Calu3 (cell line): ENCODE results near the gene FA2H. TPM values are rescaled to one million over a fixed set of nuclear protein-coding genes. Genes with fewer than 3 reads are reported as not detected.

Source experiments
- BruUV-seq: library from RNA; stranded (reverse); fragments of 400-500 nt; replicated peaks from 2 replicates; lab custom pipeline; 2021; lab: Mats Ljungman, UMichigan
- CTCF ChIA-PET: fragments of 300-600 bp; sonication (Branson Sonifier 250); formaldehyde crosslinking; loops from one replicate; lab custom pipeline; 2022; ENCODE audit warnings: antibody characterized with exemption; lab: Charles Lee
- DNase-seq: peaks from one replicate; pipeline ENCODE4 v3.0.0; 2022
- H3K27ac Mint-ChIP-seq: one replicate; pipeline ENCODE4 v1.8.0; 2022; ENCODE audit warnings: mixed read lengths; ENCODE audit not compliant: unreplicated experiment
- H3K27me3 Mint-ChIP-seq: one replicate; pipeline ENCODE4 v1.8.0; 2022; ENCODE audit warnings: mixed read lengths; ENCODE audit not compliant: unreplicated experiment
- H3K36me3 Mint-ChIP-seq: one replicate; pipeline ENCODE4 v1.8.0; 2022; ENCODE audit warnings: mild to moderate bottlenecking, moderate library complexity, mixed read lengths; ENCODE audit not compliant: insufficient read depth, unreplicated experiment
- H3K4me1 Mint-ChIP-seq: one replicate; pipeline ENCODE4 v1.8.0; 2022; ENCODE audit warnings: mild to moderate bottlenecking, low read depth, mixed read lengths; ENCODE audit not compliant: unreplicated experiment
- H3K4me3 Mint-ChIP-seq: one replicate; pipeline ENCODE4 v1.8.0; 2022; ENCODE audit warnings: mild to moderate bottlenecking, low read depth, moderate library complexity, mixed read lengths; ENCODE audit not compliant: unreplicated experiment
- H3K9me3 Mint-ChIP-seq: one replicate; pipeline ENCODE4 v1.8.0; 2022; ENCODE audit warnings: low read depth, mixed read lengths; ENCODE audit not compliant: unreplicated experiment
- intact Hi-C: fragments of 100-400 bp; cut with micrococcal nuclease; formaldehyde crosslinking; loops from one replicate; pipeline ENCODE4 v1.10.0; 2022; ENCODE audit not compliant: unreplicated experiment
- total RNA-seq: library from RNA; stranded (reverse); gene quantifications from 2 replicates; pipeline ENCODE4 v1.2.3, GENCODE V29; 2022
- TF ChIP-seq, protein P1 (sequence below): fragments of 200-600 bp; IDR thresholded peaks from one replicate; pipeline ENCODE4 v1.8.0; 2022; ENCODE audit warnings: antibody characterized with exemption; ENCODE audit not compliant: unreplicated experiment

Gene FA2H
- total RNA-seq, 1 experiment from 2014 or later: 74.2 TPM

- CTCF ChIA-PET: interaction anchor here (0.9 to 2.8 kb wide), 12 partner anchors 12 to 225 kb away, joined by 3 to 20 read pairs (median 8); partner anchors contain the start of genes MLKL and ZNRF1
- DNase-seq: peak; percentile 48
- H3K27ac Mint-ChIP-seq: peak overlapping the region; percentile 94
- BruUV-seq: TSS peak; percentile 66
- peak overlapping the region; percentile 86 for H3K4me3 Mint-ChIP-seq
- TF ChIP-seq, protein P1, sequence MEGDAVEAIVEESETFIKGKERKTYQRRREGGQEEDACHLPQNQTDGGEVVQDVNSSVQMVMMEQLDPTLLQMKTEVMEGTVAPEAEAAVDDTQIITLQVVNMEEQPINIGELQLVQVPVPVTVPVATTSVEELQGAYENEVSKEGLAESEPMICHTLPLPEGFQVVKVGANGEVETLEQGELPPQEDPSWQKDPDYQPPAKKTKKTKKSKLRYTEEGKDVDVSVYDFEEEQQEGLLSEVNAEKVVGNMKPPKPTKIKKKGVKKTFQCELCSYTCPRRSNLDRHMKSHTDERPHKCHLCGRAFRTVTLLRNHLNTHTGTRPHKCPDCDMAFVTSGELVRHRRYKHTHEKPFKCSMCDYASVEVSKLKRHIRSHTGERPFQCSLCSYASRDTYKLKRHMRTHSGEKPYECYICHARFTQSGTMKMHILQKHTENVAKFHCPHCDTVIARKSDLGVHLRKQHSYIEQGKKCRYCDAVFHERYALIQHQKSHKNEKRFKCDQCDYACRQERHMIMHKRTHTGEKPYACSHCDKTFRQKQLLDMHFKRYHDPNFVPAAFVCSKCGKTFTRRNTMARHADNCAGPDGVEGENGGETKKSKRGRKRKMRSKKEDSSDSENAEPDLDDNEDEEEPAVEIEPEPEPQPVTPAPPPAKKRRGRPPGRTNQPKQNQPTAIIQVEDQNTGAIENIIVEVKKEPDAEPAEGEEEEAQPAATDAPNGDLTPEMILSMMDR: no peak
- peaks cover 25% of the 10 kb centered on the region for H3K4me1 Mint-ChIP-seq
- H3K9me3 Mint-ChIP-seq: no peaks in the 10 kb centered on the region
- H3K27me3 Mint-ChIP-seq: no peaks in the 10 kb centered on the region
- intact Hi-C loops: loop anchor here (1.0 to 5.0 kb wide), 4 partner anchors 29 to 65 kb away; no protein-coding TSS in a partner anchor
- H3K36me3 Mint-ChIP-seq: peaks cover 50% of the 10 kb centered on the region
These were observed 986 bp downstream of the FA2H start for GRCh38 chr16:74773446-74774222.

- H3K27me3 Mint-ChIP-seq: no peaks in the 10 kb centered on the region
- peaks cover 63% of the 10 kb centered on the region for H3K36me3 Mint-ChIP-seq
- CTCF ChIA-PET: interaction anchor here (1.5 kb wide), 1 partner anchor 87 kb away, joined by 3 read pairs; no protein-coding TSS in a partner anchor
- intact Hi-C loops: loop anchor here (5.0 kb wide), 1 partner anchor 41 kb away; no protein-coding TSS in a partner anchor
- TF ChIP-seq, protein P1: no peak
- peak overlapping the region; percentile 12 for H3K27ac Mint-ChIP-seq
- H3K4me1 Mint-ChIP-seq: peaks cover 35% of the 10 kb centered on the region
- peak overlapping the region; percentile 86 for H3K4me3 Mint-ChIP-seq
- H3K9me3 Mint-ChIP-seq: no peaks in the 10 kb centered on the region
- no TSS peak for BruUV-seq
- no peak for DNase-seq
These were observed 2.8 kb downstream of the FA2H start for GRCh38 chr16:74771656-74772315.

DNA sequence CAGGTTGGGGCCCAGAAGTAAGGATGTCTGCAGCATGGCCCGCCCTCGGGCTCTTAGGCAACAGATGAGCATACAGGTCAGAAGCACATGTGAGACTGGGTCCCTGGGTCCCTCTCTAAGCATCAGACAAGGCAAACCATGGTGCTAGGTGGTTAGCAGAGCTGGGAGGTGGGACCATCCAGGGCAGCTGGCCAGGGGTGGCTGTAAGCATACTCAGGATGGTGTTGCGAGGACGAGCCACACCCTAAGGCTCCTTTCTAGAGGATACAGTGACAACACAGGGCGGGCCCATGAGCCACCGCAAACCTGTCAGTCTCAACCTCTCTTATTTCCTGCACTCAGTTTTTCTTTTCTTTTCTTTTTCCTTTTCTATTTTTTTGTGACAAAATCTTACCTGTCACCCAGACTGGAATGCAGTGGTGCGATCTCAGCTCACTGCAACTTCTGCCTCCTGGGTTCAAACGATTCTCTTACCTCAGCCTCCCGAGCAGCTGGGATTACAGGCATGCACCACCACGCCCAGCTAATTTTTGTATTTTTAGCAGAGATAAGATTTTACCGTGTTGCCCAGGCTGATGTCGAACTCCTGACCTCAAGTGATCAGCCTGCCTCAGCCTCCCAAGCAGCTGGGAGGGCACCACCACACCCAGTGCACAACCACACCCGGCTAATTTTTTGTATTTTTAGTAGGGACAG, 3.6 kb downstream of the FA2H start:
- H3K4me3 Mint-ChIP-seq: peak overlapping the region; percentile 86
- TF ChIP-seq, protein P1: no peak
- no peak overlapping the region for H3K27ac Mint-ChIP-seq
- BruUV-seq: no TSS peak
- H3K36me3 Mint-ChIP-seq: peaks cover 68% of the 10 kb centered on the region
- no peak for DNase-seq
- no peaks in the 10 kb centered on the region for H3K9me3 Mint-ChIP-seq
- H3K4me1 Mint-ChIP-seq: peaks cover 35% of the 10 kb centered on the region
- CTCF ChIA-PET: interaction anchor here (0.9 kb wide), 1 partner anchor 11 kb away, joined by 3 read pairs; no protein-coding TSS in a partner anchor
- intact Hi-C loops: loop anchor here (5.0 kb wide), 1 partner anchor 41 kb away; no protein-coding TSS in a partner anchor
- no peaks in the 10 kb centered on the region for H3K27me3 Mint-ChIP-seq

DNA sequence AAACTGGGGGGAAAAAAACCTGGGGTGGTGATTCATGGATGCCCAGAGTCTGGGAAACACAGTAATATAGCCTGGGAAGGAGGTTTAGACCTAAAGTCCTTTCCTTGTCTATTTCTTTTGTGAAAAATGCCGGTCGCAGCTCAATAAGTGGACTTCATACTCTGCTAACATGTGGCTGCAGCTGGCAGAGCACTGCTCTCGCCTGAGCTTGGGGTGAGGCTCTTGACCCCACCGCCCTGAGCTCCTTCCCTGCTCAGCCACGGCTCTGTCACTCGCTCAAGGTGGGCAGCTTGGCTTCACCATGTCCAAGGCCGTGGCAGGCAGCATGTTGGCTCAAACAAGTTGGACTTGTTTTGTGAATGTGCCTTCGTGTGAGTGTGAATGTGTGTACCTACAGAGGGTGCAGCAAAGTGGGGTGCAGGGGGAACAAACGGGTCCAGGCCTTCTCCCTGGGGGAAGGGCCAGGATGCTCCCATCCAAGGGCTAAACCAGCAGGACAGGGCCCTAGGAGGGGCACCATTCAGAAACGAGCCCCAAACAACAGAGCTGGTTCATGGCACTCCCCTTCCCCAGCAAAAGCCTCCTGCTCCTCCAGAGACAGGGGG, 4.9 kb downstream of the FA2H start:
- Mint-ChIP-seq H3K36me3 (peaks cover 62% of the 10 kb centered on the region), H3K4me1 (peaks cover 35% of the 10 kb centered on the region), H3K27me3 (no peaks in the 10 kb centered on the region), H3K4me3 (no peak overlapping the region), H3K9me3 (no peaks in the 10 kb centered on the region), H3K27ac (no peak overlapping the region)
- TF ChIP-seq, protein P1: no peak
- DNase-seq: no peak
- BruUV-seq: no TSS peak
- CTCF ChIA-PET: no interaction called here
- intact Hi-C loops: loop anchor here (5.0 kb wide), 1 partner anchor 43 kb away; no protein-coding TSS in a partner anchor
